Memory B cell (primary cell): Measurements from ENCODE around the gene ZSCAN18.
A peak's percentile ranks its signal among the peaks of the same experiment; 100 is the strongest.
"Not testable (repeated sequence)": the region's sequence is repeated elsewhere in the genome, so short reads cannot be mapped to it uniquely, and the experiment has no call there.

Experiments used
- ATAC-seq: fragments of 150-1000 bp; cut with Tn5 transposase; 2 replicates; pipeline ENCODE4 v1.10.0; 2021; ENCODE audit warnings: low read depth, mild to moderate bottlenecking, moderate library complexity
- DNase-seq, 2 donors: peaks; one replicate each; pipeline ENCODE4 v3.0.0; 2022; ENCODE audit warnings: low spot score in 2 of 2
- H3K27ac Mint-ChIP-seq: one replicate; pipeline ENCODE4 v1.8.0; 2022; ENCODE audit warnings: mild to moderate bottlenecking, moderate library complexity, mixed read lengths
- H3K27me3 Mint-ChIP-seq: one replicate; pipeline ENCODE4 v1.8.0; 2022; ENCODE audit warnings: mixed read lengths
- H3K36me3 Mint-ChIP-seq: one replicate; pipeline ENCODE4 v1.8.0; 2022; ENCODE audit warnings: mild to moderate bottlenecking, mixed read lengths
- H3K4me1 Mint-ChIP-seq: one replicate; pipeline ENCODE4 v1.8.0; 2022; ENCODE audit warnings: mixed read lengths
- H3K4me3 Mint-ChIP-seq: one replicate; pipeline ENCODE4 v1.8.0; 2022; ENCODE audit warnings: mild to moderate bottlenecking, moderate library complexity, mixed read lengths
- H3K9me3 Mint-ChIP-seq: one replicate; pipeline ENCODE4 v1.8.0; 2022; ENCODE audit warnings: mixed read lengths

The ZSCAN18 gene

GRCh38 chr19:58097781-58098681, at the start of gene ZSCAN18:
Gene ZSCAN18 (minus strand): TSS chr19:58098231. CDS start chr19:58090267, 7,964 bp downstream.
- Mint-ChIP-seq H3K4me3 (peak within 1 kb of the TSS; percentile 88), H3K36me3 (peaks cover 16% of the 10 kb centered on the region), H3K27ac (peak within 1 kb of the TSS; percentile 99), H3K9me3 (peaks cover 10% of the 10 kb centered on the region), H3K27me3 (no peaks in the 10 kb centered on the region), H3K4me1 (peaks cover 12% of the 10 kb centered on the region)
- peak; percentile 91 for ATAC-seq
- DNase-seq: peak; percentile 97 to 99

- peaks cover 17% of the 10 kb centered on the region for H3K36me3 Mint-ChIP-seq
These were observed 49.4 kb upstream of the ZSCAN18 start for GRCh38 chr19:58147475-58147874.

GRCh38 chr19:58145849-58146248, 47.8 kb upstream of the ZSCAN18 start:
- H3K36me3 Mint-ChIP-seq: peaks cover 21% of the 10 kb centered on the region

More at GRCh38 chr19:58147475-58147874, 49.4 kb upstream of the ZSCAN18 start:
- not testable (repeated sequence) for H3K4me3 Mint-ChIP-seq, DNase-seq, H3K9me3 Mint-ChIP-seq, H3K27me3 Mint-ChIP-seq, H3K27ac Mint-ChIP-seq, ATAC-seq, H3K4me1 Mint-ChIP-seq

GRCh38 chr19:58134244-58134643, 36.2 kb upstream of the ZSCAN18 start:
- H3K4me1 Mint-ChIP-seq: no peaks in the 10 kb centered on the region
- H3K27ac Mint-ChIP-seq: no peak overlapping the region
- ATAC-seq (no peak), DNase-seq (no peak)
- H3K36me3 Mint-ChIP-seq: peaks cover 72% of the 10 kb centered on the region
- no peaks in the 10 kb centered on the region for H3K27me3 Mint-ChIP-seq
- peaks cover 21% of the 10 kb centered on the region for H3K9me3 Mint-ChIP-seq
- no peak overlapping the region for H3K4me3 Mint-ChIP-seq

More at GRCh38 chr19:58145849-58146248, 47.8 kb upstream of the ZSCAN18 start:
- H3K4me1 Mint-ChIP-seq: peaks cover 7% of the 10 kb centered on the region
- DNase-seq (no peak), ATAC-seq (no peak)
- H3K9me3 Mint-ChIP-seq: peaks cover 8% of the 10 kb centered on the region
- H3K27ac Mint-ChIP-seq: no peak overlapping the region
- no peaks in the 10 kb centered on the region for H3K27me3 Mint-ChIP-seq
- H3K4me3 Mint-ChIP-seq: no peak overlapping the region

GRCh38 chr19:58129284-58129683, 31.3 kb upstream of the ZSCAN18 start:
- peaks cover 55% of the 10 kb centered on the region for H3K36me3 Mint-ChIP-seq

GRCh38 chr19:58128041-58128685, 30.1 kb upstream of the ZSCAN18 start:
- ATAC-seq (no peak), DNase-seq (no peak)
- H3K4me1 Mint-ChIP-seq: no peaks in the 10 kb centered on the region
- H3K27me3 Mint-ChIP-seq: no peaks in the 10 kb centered on the region
- no peak overlapping the region for H3K4me3 Mint-ChIP-seq
- H3K9me3 Mint-ChIP-seq: peaks cover 22% of the 10 kb centered on the region
- H3K27ac Mint-ChIP-seq: no peak overlapping the region
- peaks cover 43% of the 10 kb centered on the region for H3K36me3 Mint-ChIP-seq

More at GRCh38 chr19:58129284-58129683, 31.3 kb upstream of the ZSCAN18 start:
- DNase-seq (no peak), ATAC-seq (no peak)
- no peaks in the 10 kb centered on the region for H3K4me1 Mint-ChIP-seq
- H3K9me3 Mint-ChIP-seq: peaks cover 24% of the 10 kb centered on the region
- H3K4me3 Mint-ChIP-seq: no peak overlapping the region
- no peaks in the 10 kb centered on the region for H3K27me3 Mint-ChIP-seq
- H3K27ac Mint-ChIP-seq: no peak overlapping the region

- H3K9me3 Mint-ChIP-seq: peaks cover 33% of the 10 kb centered on the region
- H3K36me3 Mint-ChIP-seq: peaks cover 23% of the 10 kb centered on the region
- H3K27ac Mint-ChIP-seq: no peak overlapping the region
- DNase-seq: no peak
- no peak for ATAC-seq
- no peaks in the 10 kb centered on the region for H3K27me3 Mint-ChIP-seq
- H3K4me3 Mint-ChIP-seq: no peak overlapping the region
- H3K4me1 Mint-ChIP-seq: no peaks in the 10 kb centered on the region
These were observed 25.3 kb upstream of the ZSCAN18 start for GRCh38 chr19:58123354-58123753.

- Mint-ChIP-seq H3K4me1 (no peaks in the 10 kb centered on the region), H3K27ac (no peak overlapping the region), H3K4me3 (no peak overlapping the region), H3K9me3 (peaks cover 33% of the 10 kb centered on the region), H3K27me3 (peaks cover 6% of the 10 kb centered on the region), H3K36me3 (peaks cover 26% of the 10 kb centered on the region)
- DNase-seq (no peak), ATAC-seq (no peak)
These were observed 21.1 kb upstream of the ZSCAN18 start for GRCh38 chr19:58118979-58119733.

GRCh38 chr19:58117841-58118575, 20.0 kb upstream of the ZSCAN18 start:
- Mint-ChIP-seq H3K4me3 (no peak overlapping the region), H3K36me3 (peaks cover 26% of the 10 kb centered on the region), H3K27ac (peak overlapping the region; percentile 63), H3K4me1 (no peaks in the 10 kb centered on the region), H3K9me3 (peaks cover 31% of the 10 kb centered on the region), H3K27me3 (peaks cover 6% of the 10 kb centered on the region)
- ATAC-seq (no peak), DNase-seq (no peak)

- H3K4me1 Mint-ChIP-seq: no peaks in the 10 kb centered on the region
- no peak overlapping the region for H3K27ac Mint-ChIP-seq
- peaks cover 14% of the 10 kb centered on the region for H3K9me3 Mint-ChIP-seq
- ATAC-seq (no peak), DNase-seq (no peak)
- H3K4me3 Mint-ChIP-seq: no peak overlapping the region
- H3K27me3 Mint-ChIP-seq: peaks cover 3% of the 10 kb centered on the region
- H3K36me3 Mint-ChIP-seq: peaks cover 10% of the 10 kb centered on the region
These were observed 10.5 kb upstream of the ZSCAN18 start for GRCh38 chr19:58108546-58108817.

- DNase-seq: no peak
- Mint-ChIP-seq H3K36me3 (peaks cover 10% of the 10 kb centered on the region), H3K27ac (no peak overlapping the region), H3K4me1 (no peaks in the 10 kb centered on the region), H3K4me3 (no peak overlapping the region), H3K27me3 (peaks cover 3% of the 10 kb centered on the region), H3K9me3 (peaks cover 17% of the 10 kb centered on the region)
- ATAC-seq: no peak
These were observed 9.9 kb upstream of the ZSCAN18 start for GRCh38 chr19:58107778-58108545.

GRCh38 chr19:58098682-58098998, 609 bp upstream of the ZSCAN18 start:
- H3K27me3 Mint-ChIP-seq: no peaks in the 10 kb centered on the region
- peaks cover 11% of the 10 kb centered on the region for H3K9me3 Mint-ChIP-seq
- peak overlapping the region; percentile 99 for H3K27ac Mint-ChIP-seq
- H3K4me3 Mint-ChIP-seq: peak overlapping the region; percentile 88
- H3K36me3 Mint-ChIP-seq: peaks cover 13% of the 10 kb centered on the region
- no peak for ATAC-seq
- DNase-seq: no peak
- peaks cover 12% of the 10 kb centered on the region for H3K4me1 Mint-ChIP-seq

GRCh38 chr19:58097349-58097748, 682 bp downstream of the ZSCAN18 start:
- Mint-ChIP-seq H3K4me1 (peaks cover 12% of the 10 kb centered on the region), H3K36me3 (peaks cover 17% of the 10 kb centered on the region), H3K27me3 (no peaks in the 10 kb centered on the region), H3K9me3 (peaks cover 10% of the 10 kb centered on the region), H3K27ac (peak overlapping the region; percentile 99), H3K4me3 (peak overlapping the region; percentile 88)
- no peak for ATAC-seq
- no peak for DNase-seq
